Measurements from ENCODE around the gene ZYX.

DNA sequence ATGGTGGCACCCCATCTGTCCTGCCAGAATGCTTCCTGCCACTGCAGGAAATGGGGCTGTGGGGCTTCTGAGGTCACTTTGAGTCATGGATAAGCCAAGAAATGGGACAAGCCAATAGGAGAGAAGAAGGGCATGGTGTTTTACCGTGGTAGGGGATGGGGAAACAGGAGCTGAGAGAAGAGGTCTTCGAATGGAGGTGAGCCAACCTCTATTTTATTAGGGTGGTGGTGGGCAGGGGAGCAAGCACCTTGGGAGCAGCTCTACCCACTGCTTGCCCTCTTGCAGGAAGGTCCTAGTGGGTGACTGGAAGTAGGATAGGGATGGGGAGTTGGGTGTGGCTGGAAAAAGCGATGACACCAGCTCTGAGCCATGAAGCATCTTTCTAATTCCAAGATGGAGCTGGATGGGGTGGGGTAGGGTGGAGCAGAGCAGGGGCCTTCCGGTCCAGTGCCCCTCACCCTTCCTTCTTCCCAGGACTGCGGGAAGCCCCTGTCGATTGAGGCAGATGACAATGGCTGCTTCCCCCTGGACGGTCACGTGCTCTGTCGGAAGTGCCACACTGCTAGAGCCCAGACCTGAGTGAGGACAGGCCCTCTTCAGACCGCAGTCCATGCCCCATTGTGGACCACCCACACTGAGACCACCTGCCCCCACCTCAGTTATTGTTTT, 9.1 kb downstream of the ZYX start:
- TF ChIP-seq POLR2AphosphoS5 (IDR thresholded peaks at IDR 0.05; ENCODE audit: low read depth, low read length) (peak; percentile 54; the same call in 1 of the 2 replicates), POLR2A (IDR thresholded peaks at IDR 0.05; ENCODE audit: low read depth, low read length) (0 out of 2 replicates have a peak, but pooled peaks have one; percentile 5), TAF1 (IDR thresholded peaks at IDR 0.05; ENCODE audit: borderline replicate concordance, low read depth, low read length) (no peak)

Data from GM12892 (cell line).